Right hindlimb (tissue), 1 donor: ENCODE measurements around the gene WDR6.
"Not testable (repeated sequence)": the region's sequence is repeated elsewhere in the genome, so short reads cannot be mapped to it uniquely, and the experiment has no call there.

Source experiments
- DNase-seq: peaks from one replicate; pipeline ENCODE4 v3.0.0-alpha.2; 2018

WDR6 gene

GRCh38 chr3:48991851-48992545 is 15.2 kb upstream of the WDR6 start:
- DNase-seq = no peak

- no peak for DNase-seq
Measured at GRCh38 chr3:48993834-48994233, 13.4 kb upstream of the WDR6 start.

- no peak for DNase-seq
Measured at GRCh38 chr3:48996640-48997039, 10.6 kb upstream of the WDR6 start.

GRCh38 chr3:48997102-48997635 is 10.0 kb upstream of the WDR6 start:
- DNase-seq = no peak

- no peak for DNase-seq
Measured at GRCh38 chr3:48997714-48998637, 9.2 kb upstream of the WDR6 start.

- DNase-seq = no peak
Measured at GRCh38 chr3:48999085-48999858, 7.9 kb upstream of the WDR6 start.

DNA sequence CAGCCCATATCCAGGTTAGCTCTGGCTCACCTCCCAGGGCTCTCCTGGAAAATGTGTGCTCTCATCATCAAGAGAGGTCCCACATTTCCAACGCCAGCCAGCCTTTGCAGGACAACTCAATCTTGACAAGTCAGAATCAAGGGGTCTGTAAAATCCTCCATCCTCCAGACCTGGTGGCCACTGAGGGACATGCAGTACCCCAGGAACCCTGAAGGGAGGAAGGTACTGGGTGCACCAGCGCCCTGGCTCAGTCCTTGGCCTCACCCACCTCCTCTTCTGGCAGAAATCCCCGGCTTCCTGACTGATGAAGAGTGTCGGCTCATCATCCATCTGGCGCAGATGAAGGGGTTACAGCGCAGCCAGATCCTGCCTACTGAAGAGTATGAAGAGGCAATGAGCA is 6.0 kb upstream of the WDR6 start:
- DNase-seq = no peak

GRCh38 chr3:49004352-49005302 is 2.6 kb upstream of the WDR6 start:
- no peak for DNase-seq

GRCh38 chr3:49005303-49005680 is 1.9 kb upstream of the WDR6 start:
- DNase-seq = no peak

- no peak for DNase-seq
Measured at GRCh38 chr3:49005998-49006397, 1.2 kb upstream of the WDR6 start.

DNA sequence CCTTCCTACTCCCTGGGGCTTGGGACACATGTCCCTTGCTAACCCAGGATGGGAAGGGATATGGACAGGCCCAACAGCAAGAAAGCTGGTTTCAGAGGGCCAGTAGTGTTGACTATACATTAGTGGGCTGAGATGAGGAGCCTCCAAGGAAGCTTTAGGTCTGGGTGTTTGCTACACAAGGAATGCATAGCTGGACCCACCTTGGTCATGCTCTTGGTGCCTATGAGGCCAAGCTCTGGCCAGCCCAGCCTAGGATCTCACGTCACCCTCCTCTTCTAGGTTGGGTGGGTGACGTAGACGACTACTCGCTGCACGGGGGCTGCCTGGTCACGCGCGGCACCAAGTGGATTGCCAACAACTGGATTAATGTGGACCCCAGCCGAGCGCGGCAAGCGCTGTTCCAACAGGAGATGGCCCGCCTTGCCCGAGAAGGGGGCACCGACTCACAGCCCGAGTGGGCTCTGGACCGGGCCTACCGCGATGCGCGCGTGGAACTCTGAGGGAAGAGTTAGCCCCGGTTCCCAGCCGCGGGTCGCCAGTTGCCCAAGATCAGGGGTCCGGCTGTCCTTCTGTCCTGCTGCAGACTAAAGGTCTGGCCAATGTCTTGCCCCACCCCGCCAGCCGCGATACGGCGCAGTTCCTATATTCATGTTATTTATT is 653 bp upstream of the WDR6 start:
- peak; percentile 62 for DNase-seq

DNA sequence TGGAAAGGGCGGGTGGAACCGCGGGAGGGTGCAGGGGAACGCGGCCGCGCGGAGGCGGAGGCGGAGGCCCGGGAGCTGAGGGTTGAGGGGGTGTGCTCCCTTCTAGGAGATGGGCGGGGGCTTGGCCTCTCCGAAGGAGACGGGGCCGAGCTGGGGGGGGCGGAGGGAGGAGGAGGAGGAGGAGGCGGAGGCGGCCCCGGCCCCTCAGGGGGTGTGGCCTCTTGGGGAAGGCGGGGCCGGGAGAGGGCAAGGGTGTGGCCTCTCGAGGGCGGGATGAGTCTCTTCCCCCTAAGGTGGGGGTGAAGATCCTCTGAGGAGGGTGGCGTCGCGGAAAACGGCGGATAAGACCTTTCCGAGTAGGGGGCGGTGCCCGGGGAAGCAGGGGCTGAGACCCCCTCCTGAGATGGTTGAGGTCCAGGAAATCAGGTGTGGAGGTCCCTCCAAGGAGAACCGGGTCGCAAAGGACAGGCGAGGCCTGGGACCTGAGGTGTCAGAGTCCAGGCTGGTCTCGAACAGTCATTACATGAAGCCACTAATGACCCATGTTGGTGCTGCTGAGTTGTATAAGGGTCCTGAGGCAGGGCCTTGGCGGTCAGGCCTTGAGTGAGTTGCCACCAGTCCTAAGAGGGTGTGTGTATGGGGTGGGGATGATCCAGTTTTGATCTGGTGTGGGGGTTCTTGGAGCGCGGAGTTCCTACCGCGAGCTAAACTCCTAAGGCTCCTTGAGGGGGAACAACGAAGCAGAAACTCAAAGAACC is 759 bp downstream of the WDR6 start:
- peak; percentile 93 for DNase-seq

- DNase-seq = not testable (repeated sequence)
Measured at GRCh38 chr3:49008627-49009026, 1.4 kb downstream of the WDR6 start.

DNA sequence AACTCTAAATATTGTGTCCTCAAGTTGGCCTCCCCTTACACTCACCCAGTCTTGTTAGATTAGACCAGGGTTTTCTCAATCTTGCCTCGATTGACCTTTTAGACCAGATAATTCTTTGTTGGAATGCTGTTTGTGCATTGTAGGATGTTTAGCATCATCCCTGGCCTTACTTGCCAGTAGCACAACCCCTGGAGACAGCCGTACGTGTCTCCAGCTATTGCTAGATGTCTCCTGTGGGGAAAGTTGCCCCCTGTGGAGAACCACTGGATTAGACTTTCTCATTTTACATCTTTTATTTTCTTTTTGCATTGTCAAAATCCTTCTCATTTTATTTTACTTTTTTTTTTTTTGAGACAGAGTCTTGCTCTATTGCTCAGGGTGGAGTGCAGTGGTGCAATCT is 2.2 kb downstream of the WDR6 start:
- no peak for DNase-seq

GRCh38 chr3:49012441-49013017 is 5.3 kb downstream of the WDR6 start:
- no peak for DNase-seq

- no peak for DNase-seq
Measured at GRCh38 chr3:49013113-49013737, 6.0 kb downstream of the WDR6 start.

GRCh38 chr3:49013738-49014660 is 6.8 kb downstream of the WDR6 start:
- no peak for DNase-seq

DNA sequence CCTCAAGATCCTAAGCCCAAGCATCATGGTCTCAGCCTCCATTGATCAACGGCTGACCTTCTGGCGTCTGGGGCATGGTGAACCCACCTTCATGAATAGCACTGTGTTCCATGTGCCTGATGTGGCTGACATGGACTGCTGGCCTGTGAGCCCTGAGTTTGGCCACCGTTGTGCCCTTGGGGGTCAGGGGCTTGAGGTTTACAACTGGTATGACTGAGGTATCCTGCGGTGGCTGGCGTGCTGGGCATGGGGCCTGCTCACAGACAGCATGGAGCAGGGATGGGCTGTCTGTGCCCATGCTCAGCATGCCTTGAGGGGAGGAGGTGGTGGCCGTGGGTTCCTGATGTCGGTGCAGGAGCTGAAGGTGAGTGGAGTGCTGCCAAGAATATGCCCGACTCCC is 7.9 kb downstream of the WDR6 start:
- DNase-seq = no peak

- DNase-seq = no peak
Measured at GRCh38 chr3:49015765-49016164, 8.6 kb downstream of the WDR6 start.
